ENCODE results near the gene ADSS1.

Gene ADSS1

DNA sequence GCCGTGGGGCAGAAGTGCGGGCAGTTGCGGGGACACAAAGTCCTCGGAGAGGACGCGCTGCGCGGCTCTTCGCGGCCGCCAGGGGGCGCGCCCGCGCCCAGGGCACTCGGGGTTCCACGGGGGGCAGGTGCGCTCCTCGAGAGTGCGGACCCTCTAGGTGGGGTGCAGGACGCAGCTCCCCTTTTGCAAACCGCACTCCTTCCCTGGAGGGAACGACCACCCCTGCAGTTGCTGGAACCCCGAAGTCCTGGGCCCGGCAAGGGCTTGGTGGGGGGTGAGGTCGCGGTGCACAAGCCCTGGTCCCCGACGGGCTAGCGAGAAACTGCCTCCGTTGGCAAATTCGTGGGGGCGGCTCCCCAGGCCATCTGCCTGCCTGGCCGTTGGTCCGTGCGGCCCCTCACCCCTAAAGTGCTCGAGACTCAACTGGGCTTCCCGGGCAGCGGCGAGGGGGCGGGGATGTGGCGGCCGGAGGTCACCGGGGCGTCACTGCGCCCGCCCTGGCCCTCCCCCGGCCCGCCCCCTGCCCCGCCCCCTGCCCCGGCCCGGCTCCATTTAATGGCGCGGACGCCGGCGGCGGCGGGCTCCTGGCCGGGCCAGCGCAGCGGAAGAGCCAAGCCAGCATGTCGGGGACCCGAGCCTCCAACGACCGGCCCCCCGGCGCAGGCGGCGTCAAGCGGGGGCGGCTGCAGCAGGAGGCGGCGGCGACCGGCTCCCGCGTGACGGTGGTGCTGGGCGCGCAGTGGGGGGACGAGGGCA is at the start of gene ADSS1:
Gene ADSS1, plus strand, starts transcription at position 579 of the 756 bp plus-strand sequence. Its CDS starts 42 bp downstream, at position 621.
- Histone ChIP-seq H3K9me3 (ENCODE audit: control insufficient read depth in 2 of 2, low read length in 2 of 2) (no peaks in the 10 kb centered on the region), H3K4me3 (ENCODE audit: low read length in 2 of 2) (peak within 1 kb of the TSS; percentile 72 to 76), H3K27ac (ENCODE audit: low read depth in 2 of 2, low read length in 2 of 2) (peak within 1 kb of the TSS; percentile 56 to 73), H3K9ac (ENCODE audit: low read depth in 1 of 2, low read length in 2 of 2) (peak within 1 kb of the TSS; percentile 52 to 58), H3K4me1 (ENCODE audit: control insufficient read depth in 2 of 2, insufficient read depth in 2 of 2, low read length in 2 of 2) (peaks cover 10 to 26% of the 10 kb centered on the region in 2 donors), H3K27me3 (ENCODE audit: control insufficient read depth in 2 of 2, insufficient read depth in 2 of 2, low read length in 2 of 2) (no peaks in the 10 kb centered on the region), H3K36me3 (ENCODE audit: control insufficient read depth in 2 of 2, insufficient read depth in 2 of 2, low read length in 2 of 2) (peaks cover 5 to 6% of the 10 kb centered on the region in 2 donors)

DNA sequence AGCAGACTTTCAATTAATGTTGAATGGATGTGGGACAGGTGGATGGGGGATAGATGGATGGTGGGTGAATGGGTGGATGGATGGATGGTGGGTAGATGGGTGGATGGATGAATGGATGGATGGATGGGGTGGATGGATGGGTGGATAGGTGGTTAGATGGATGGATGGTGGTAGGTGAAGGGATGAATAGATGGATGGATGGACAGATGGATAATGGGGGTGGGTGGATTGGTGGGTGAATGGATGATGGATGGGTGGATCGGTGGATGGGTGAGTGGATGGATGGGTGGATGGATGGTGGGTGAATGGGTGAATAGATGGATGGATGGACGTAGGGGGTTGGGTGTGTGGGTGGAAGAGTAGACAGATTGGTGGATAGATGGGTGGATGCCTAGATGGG is 48.6 kb upstream of the ADSS1 start:
- H3K9me3 ChIP-seq (ENCODE audit: control insufficient read depth in 2 of 2, low read length in 2 of 2) = no peaks in the 10 kb centered on the region
- H3K4me3 ChIP-seq (ENCODE audit: low read length in 2 of 2) = no peak overlapping the region
- H3K36me3 ChIP-seq (ENCODE audit: control insufficient read depth in 2 of 2, insufficient read depth in 2 of 2, low read length in 2 of 2) = no peaks in the 10 kb centered on the region
- no peak overlapping the region for H3K27ac ChIP-seq (ENCODE audit: low read depth in 2 of 2, low read length in 2 of 2)
- H3K9ac ChIP-seq (ENCODE audit: low read depth in 1 of 2, low read length in 2 of 2) = no peak overlapping the region
- H3K4me1 ChIP-seq (ENCODE audit: control insufficient read depth in 2 of 2, insufficient read depth in 2 of 2, low read length in 2 of 2) = peaks cover 32 to 33% of the 10 kb centered on the region in 2 donors
- H3K27me3 ChIP-seq (ENCODE audit: control insufficient read depth in 2 of 2, insufficient read depth in 2 of 2, low read length in 2 of 2) = no peaks in the 10 kb centered on the region

DNA sequence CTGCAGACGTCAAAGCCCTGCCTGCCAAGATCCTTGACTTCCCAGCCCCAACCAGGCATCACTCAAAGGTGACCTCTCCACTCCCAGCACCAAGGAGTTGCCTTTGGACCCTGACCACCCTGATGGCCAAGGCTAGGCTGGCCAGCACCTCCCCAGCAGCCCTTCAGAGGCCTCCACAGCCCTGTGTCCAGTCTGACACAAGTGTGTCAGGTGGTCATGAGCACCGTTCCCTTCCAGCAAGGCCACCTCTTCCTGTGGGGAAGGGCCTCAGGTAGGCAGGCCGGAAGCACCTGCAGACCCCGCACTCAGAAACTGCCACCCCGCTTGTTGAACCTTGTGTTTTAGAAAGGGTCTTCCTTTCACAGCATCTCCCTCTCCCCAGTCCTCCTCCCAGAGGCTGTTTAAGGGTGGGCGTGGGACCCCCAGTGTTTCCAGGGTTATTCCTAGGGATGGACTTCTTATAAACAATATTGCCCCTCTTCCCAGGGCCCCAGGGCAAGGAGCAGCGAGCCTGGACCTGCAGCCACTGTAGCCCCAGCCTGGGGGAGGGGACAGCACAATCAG is 47.8 kb upstream of the ADSS1 start:
- Histone ChIP-seq H3K9me3 (ENCODE audit: control insufficient read depth in 2 of 2, low read length in 2 of 2) (no peaks in the 10 kb centered on the region), H3K4me3 (ENCODE audit: low read length in 2 of 2) (no peak overlapping the region), H3K27ac (ENCODE audit: low read depth in 2 of 2, low read length in 2 of 2) (no peak overlapping the region), H3K27me3 (ENCODE audit: control insufficient read depth in 2 of 2, insufficient read depth in 2 of 2, low read length in 2 of 2) (no peaks in the 10 kb centered on the region), H3K36me3 (ENCODE audit: control insufficient read depth in 2 of 2, insufficient read depth in 2 of 2, low read length in 2 of 2) (no peaks in the 10 kb centered on the region), H3K9ac (ENCODE audit: low read depth in 1 of 2, low read length in 2 of 2) (no peak overlapping the region), H3K4me1 (ENCODE audit: control insufficient read depth in 2 of 2, insufficient read depth in 2 of 2, low read length in 2 of 2) (peaks cover 39 to 40% of the 10 kb centered on the region in 2 donors)

DNA sequence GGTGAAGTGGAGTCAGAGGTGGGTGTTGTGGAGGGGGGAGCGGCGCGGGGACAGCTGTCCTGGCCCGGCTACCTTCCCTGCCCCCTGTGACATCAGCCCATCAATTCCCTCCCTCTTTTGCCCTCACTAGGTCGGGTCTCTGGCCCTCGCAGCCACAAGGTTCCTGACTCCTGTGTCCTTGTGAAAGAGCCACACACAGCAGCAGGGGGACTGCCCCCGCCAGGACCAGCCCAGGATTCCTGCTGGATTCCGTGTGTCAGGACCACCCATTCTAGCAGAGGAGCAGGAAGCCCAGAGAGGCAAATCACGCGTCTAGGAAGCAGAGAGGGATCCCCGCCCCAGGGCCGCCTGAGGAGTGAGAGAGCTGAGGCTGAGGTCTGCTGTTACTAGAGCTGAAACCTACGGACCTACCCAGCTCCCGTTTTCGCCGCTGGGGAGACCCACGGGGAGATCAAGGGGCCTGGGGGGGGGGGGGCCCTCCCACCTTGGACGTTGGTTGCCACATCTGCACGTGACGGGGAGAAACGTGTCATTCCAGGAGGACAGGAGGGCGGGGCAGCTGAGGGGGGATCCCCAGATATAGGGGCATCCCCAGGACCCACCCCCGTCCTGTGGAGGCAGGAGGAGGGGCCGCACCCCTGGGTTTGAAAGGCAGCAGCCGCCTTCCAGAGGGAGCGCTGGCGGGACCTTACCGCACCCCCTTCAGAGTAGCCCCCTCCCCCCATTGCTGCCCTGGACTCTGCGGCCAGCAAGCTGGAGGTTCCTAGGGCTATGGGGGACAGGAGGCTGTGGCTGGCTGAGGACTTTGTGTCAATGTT is 47.1 kb upstream of the ADSS1 start:
- Histone ChIP-seq H3K4me1 (ENCODE audit: control insufficient read depth in 2 of 2, insufficient read depth in 2 of 2, low read length in 2 of 2) (peaks cover 44 to 47% of the 10 kb centered on the region in 2 donors), H3K9ac (ENCODE audit: low read depth in 1 of 2, low read length in 2 of 2) (peak overlapping the region; percentile 79 to 85), H3K9me3 (ENCODE audit: control insufficient read depth in 2 of 2, low read length in 2 of 2) (no peaks in the 10 kb centered on the region), H3K27me3 (ENCODE audit: control insufficient read depth in 2 of 2, insufficient read depth in 2 of 2, low read length in 2 of 2) (no peaks in the 10 kb centered on the region), H3K4me3 (ENCODE audit: low read length in 2 of 2) (peak overlapping the region; percentile 71 to 74), H3K36me3 (ENCODE audit: control insufficient read depth in 2 of 2, insufficient read depth in 2 of 2, low read length in 2 of 2) (no peaks in the 10 kb centered on the region), H3K27ac (ENCODE audit: low read depth in 2 of 2, low read length in 2 of 2) (peak overlapping the region; percentile 82 to 85)

DNA sequence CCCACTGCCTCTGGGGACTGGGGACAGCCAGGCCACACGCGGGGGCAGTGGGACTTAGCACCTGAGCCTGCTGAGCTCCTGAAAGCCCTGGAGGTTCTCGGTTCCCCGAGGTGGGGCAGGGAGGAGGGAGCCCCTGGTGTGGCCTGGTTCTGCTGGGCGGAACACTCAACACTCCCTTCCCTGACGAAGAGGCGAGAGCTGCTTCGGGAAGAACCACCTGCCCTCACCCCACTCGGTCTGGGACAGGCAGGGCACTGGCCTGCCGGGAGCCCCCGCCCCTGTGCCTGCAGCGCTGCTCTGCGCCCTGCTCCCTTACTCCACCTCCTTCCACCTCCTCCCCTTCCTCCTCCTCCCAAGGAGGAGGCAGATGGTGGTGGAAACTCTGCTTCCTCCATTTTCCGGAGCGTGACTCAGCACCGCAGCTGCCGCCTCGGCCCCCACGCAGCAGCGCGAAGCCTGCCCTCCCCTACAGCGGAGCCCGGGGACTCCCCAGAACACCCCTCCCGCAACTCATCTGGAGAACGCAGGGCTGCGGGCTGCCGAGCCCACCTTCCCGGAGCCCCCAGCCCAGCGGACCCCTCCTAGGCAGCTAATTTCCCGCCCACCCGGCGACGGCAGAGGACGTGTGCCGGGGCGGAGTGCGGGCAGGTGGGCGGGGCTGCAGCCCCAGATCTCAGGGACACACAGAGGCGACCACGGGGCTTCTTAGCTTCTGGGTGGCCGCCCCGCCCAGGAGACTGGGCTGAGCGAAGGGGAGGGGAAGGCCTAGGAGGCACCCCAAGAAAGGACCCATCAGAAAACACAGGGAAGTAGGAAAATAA is 46.3 kb upstream of the ADSS1 start:
- peak overlapping the region; percentile 79 to 85 for H3K9ac ChIP-seq (ENCODE audit: low read depth in 1 of 2, low read length in 2 of 2)
- peak overlapping the region; percentile 71 to 74 for H3K4me3 ChIP-seq (ENCODE audit: low read length in 2 of 2)
- H3K27ac ChIP-seq (ENCODE audit: low read depth in 2 of 2, low read length in 2 of 2) = peak overlapping the region; percentile 82 to 85
- H3K36me3 ChIP-seq (ENCODE audit: control insufficient read depth in 2 of 2, insufficient read depth in 2 of 2, low read length in 2 of 2) = no peaks in the 10 kb centered on the region
- H3K27me3 ChIP-seq (ENCODE audit: control insufficient read depth in 2 of 2, insufficient read depth in 2 of 2, low read length in 2 of 2) = no peaks in the 10 kb centered on the region
- peaks cover 52 to 55% of the 10 kb centered on the region in 2 donors for H3K4me1 ChIP-seq (ENCODE audit: control insufficient read depth in 2 of 2, insufficient read depth in 2 of 2, low read length in 2 of 2)
- H3K9me3 ChIP-seq (ENCODE audit: control insufficient read depth in 2 of 2, low read length in 2 of 2) = no peaks in the 10 kb centered on the region

DNA sequence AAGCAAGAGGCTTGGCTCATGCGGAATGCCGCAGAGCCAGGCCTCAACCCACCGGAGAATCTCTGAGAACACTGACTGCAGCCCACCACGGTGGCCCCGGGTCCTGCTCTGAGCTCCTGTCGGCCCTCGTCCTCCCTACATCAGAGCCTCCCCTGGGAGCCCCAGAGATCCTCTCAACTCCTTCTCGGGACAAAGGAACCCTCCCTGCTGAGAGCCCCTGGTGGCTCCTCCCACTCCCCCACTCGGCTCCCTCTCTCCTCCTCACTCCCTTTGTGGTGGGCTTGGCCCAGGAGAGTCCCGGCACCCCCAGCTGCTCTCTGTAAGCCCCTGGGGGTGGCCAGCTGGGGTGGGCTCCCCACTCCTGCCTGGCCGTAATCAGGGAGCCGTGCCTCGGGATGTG is 45.7 kb upstream of the ADSS1 start:
- peaks cover 53 to 55% of the 10 kb centered on the region in 2 donors for H3K4me1 ChIP-seq (ENCODE audit: control insufficient read depth in 2 of 2, insufficient read depth in 2 of 2, low read length in 2 of 2)

DNA sequence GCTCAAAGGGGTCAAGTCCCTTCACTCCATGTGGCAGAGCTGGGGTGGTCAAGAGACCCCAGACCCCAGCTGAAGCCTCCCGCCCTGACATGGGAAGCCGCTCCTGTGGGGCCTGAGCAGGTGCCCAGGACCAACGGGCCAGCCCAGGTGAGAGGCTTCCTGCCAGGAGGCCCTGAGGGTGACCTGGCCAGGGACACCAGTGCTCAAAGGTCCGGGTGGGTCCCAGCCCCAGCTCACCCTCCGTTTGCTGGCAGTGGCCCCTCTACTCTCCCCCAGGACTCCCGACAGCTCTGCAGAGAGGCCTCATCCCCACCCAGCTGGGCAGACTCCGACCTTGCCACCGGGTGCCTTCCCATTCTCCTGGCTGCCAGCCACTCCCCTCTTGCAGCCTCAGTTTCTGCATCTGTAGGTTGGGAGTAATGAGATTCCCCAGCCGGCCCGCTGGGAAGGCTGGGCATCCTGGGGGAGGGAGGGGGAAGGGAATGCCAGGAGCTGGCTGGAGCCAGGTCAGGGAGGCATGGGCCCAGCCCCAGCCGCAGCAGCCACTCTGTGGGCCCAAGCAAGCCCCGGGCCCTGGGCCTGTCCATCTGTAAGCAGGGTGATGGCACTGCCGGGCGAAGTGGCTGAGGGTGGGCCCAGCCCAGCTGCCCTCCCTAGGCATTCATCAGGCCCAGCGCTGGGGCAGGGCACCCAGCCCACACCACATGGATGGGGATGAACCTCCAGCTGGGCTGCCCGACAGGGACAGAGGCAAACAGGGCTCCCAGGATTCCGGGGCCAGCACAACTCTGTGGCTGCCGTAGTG is 44.9 kb upstream of the ADSS1 start:
- peaks cover 53 to 55% of the 10 kb centered on the region in 2 donors for H3K4me1 ChIP-seq (ENCODE audit: control insufficient read depth in 2 of 2, insufficient read depth in 2 of 2, low read length in 2 of 2)
- H3K27ac ChIP-seq (ENCODE audit: low read depth in 2 of 2, low read length in 2 of 2) = peak overlapping the region; percentile 89 to 96
- H3K4me3 ChIP-seq (ENCODE audit: low read length in 2 of 2) = no peak overlapping the region
- H3K27me3 ChIP-seq (ENCODE audit: control insufficient read depth in 2 of 2, insufficient read depth in 2 of 2, low read length in 2 of 2) = no peaks in the 10 kb centered on the region
- H3K9ac ChIP-seq (ENCODE audit: low read depth in 1 of 2, low read length in 2 of 2) = peak overlapping the region in 1 of 2 donors; percentile 55
- no peaks in the 10 kb centered on the region for H3K9me3 ChIP-seq (ENCODE audit: control insufficient read depth in 2 of 2, low read length in 2 of 2)
- no peaks in the 10 kb centered on the region for H3K36me3 ChIP-seq (ENCODE audit: control insufficient read depth in 2 of 2, insufficient read depth in 2 of 2, low read length in 2 of 2)

More for the DNA sequence above, 45.7 kb upstream of the ADSS1 start:
- Histone ChIP-seq H3K27me3 (ENCODE audit: control insufficient read depth in 2 of 2, insufficient read depth in 2 of 2, low read length in 2 of 2) (no peaks in the 10 kb centered on the region), H3K9me3 (ENCODE audit: control insufficient read depth in 2 of 2, low read length in 2 of 2) (no peaks in the 10 kb centered on the region), H3K36me3 (ENCODE audit: control insufficient read depth in 2 of 2, insufficient read depth in 2 of 2, low read length in 2 of 2) (no peaks in the 10 kb centered on the region), H3K4me3 (ENCODE audit: low read length in 2 of 2) (peak overlapping the region; percentile 71 to 74), H3K9ac (ENCODE audit: low read depth in 1 of 2, low read length in 2 of 2) (peak overlapping the region; percentile 79 to 85), H3K27ac (ENCODE audit: low read depth in 2 of 2, low read length in 2 of 2) (peak overlapping the region; percentile 82 to 85)

DNA sequence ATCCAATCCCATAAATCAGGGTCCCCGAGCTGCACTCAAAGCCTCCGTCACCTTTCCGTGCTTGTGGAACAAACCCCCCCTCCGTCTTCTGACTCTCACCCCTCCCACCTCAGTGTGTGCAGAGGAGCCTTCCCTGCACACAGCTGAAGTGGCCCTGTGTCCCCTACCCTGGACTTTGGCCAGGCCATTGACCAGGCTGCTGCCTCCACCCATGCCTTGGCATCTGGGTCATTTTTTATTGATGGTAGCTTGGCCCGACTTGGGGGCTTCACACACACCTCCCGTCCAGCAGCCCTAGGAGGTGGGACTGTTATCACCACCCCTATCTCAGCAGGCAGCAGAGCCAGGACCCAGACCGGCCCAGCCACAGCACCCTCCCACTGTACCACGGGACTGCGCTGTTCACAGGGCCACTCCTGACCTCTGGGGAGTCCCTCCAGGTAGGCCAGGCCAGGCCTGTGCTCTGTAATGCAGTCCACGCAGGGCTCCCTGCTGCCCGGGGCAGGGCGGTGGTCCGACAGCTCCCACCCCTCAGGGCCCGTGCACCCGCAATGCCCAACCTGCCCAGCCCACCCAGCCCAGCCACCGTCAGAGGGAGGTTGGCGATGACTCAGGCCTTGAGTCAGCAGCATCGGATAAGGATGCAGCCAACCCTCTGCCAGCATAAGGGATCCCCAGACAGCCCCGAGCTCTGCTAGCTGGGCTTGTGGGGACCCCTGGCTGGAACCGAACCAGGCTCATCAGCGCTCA is 43.8 kb upstream of the ADSS1 start:
- no peaks in the 10 kb centered on the region for H3K9me3 ChIP-seq (ENCODE audit: control insufficient read depth in 2 of 2, low read length in 2 of 2)
- H3K9ac ChIP-seq (ENCODE audit: low read depth in 1 of 2, low read length in 2 of 2) = peak overlapping the region; percentile 55 to 63
- peak overlapping the region; percentile 89 to 96 for H3K27ac ChIP-seq (ENCODE audit: low read depth in 2 of 2, low read length in 2 of 2)
- peak overlapping the region in 1 of 2 donors; percentile 26 for H3K4me3 ChIP-seq (ENCODE audit: low read length in 2 of 2)
- peaks cover 53 to 55% of the 10 kb centered on the region in 2 donors for H3K4me1 ChIP-seq (ENCODE audit: control insufficient read depth in 2 of 2, insufficient read depth in 2 of 2, low read length in 2 of 2)
- H3K36me3 ChIP-seq (ENCODE audit: control insufficient read depth in 2 of 2, insufficient read depth in 2 of 2, low read length in 2 of 2) = no peaks in the 10 kb centered on the region
- H3K27me3 ChIP-seq (ENCODE audit: control insufficient read depth in 2 of 2, insufficient read depth in 2 of 2, low read length in 2 of 2) = no peaks in the 10 kb centered on the region

Data from mucosa of rectum (tissue), 2 donors.